ENCODE results near the gene KLF2. TPM values are rescaled to one million over a fixed set of nuclear protein-coding genes. Genes with fewer than 3 reads are reported as not detected.

The KLF2 gene
- total RNA-seq, 2 donors from 2014 or later: 13.2 to 42.2 TPM

DNA sequence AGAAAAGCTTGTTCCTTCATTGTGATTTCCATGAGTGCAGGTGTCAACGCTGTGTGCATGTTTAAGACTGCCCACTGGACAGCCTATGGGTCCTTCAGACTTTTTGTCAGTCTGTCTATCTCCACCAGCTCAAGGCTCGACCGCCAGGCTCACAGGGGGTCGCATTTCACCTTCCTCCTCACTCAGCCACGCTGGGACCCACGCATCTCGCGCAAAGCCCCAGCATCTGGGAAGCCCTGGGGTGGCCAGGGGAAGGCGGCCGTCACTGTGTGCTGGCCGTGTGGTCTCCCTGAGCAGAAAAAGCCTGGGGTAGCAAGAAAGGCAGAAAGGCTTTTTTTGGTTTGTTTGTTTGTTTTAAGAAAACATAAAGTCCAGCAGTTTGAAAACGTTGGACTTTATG lies 48.5 kb downstream of the KLF2 start:
- Histone ChIP-seq H3K4me3 (no peak overlapping the region), H3K27ac (no peak overlapping the region), H3K9me3 (no peaks in the 10 kb centered on the region), H3K36me3 (replicated peaks in 1 of 2; ENCODE audit: insufficient read depth in 1 of 2, low read depth in 2 of 2) (peaks cover 0 to 5% of the 10 kb centered on the region in 2 donors), H3K4me1 (no peaks in the 10 kb centered on the region), H3K27me3 (no peaks in the 10 kb centered on the region)
- WGBS, 2 donors: 86 to 87% methylated on average over 11 to 12 of the region's 12 CpGs
- no peak for DNase-seq
- TF ChIP-seq POLR2A (IDR thresholded peaks at IDR 0.05): no peak
- TF ChIP-seq, protein P1, sequence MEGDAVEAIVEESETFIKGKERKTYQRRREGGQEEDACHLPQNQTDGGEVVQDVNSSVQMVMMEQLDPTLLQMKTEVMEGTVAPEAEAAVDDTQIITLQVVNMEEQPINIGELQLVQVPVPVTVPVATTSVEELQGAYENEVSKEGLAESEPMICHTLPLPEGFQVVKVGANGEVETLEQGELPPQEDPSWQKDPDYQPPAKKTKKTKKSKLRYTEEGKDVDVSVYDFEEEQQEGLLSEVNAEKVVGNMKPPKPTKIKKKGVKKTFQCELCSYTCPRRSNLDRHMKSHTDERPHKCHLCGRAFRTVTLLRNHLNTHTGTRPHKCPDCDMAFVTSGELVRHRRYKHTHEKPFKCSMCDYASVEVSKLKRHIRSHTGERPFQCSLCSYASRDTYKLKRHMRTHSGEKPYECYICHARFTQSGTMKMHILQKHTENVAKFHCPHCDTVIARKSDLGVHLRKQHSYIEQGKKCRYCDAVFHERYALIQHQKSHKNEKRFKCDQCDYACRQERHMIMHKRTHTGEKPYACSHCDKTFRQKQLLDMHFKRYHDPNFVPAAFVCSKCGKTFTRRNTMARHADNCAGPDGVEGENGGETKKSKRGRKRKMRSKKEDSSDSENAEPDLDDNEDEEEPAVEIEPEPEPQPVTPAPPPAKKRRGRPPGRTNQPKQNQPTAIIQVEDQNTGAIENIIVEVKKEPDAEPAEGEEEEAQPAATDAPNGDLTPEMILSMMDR (IDR thresholded peaks at IDR 0.05): no peak
- intact Hi-C loops (cut with DNase I): no loop called here
- ATAC-seq: no peak

DNA sequence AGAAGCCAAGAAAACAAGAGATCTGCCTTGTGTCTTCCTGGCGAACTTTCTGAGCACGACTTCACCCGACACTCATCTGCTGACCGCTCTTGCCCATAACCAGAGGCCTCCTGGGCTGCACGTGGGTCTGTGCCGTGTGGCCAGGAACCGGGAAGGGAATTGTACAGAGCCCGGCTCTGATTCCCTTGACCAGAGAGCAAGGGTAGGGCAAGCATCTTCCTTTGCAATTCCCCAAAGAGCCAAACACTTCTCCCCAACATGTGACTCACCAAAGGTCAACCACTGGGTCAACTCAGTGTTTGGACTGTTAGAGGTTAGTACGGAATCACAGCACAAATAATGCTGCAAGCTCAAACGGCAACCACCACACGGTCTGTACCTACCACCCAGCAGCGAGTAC lies 48.9 kb downstream of the KLF2 start:
- peaks cover 0 to 5% of the 10 kb centered on the region in 2 donors for H3K36me3 ChIP-seq (replicated peaks in 1 of 2; ENCODE audit: insufficient read depth in 1 of 2, low read depth in 2 of 2)
- ATAC-seq: peak; percentile 22
- no peak overlapping the region for H3K27ac ChIP-seq
- H3K27me3 ChIP-seq: no peaks in the 10 kb centered on the region
- H3K4me3 ChIP-seq: no peak overlapping the region
- no peaks in the 10 kb centered on the region for H3K9me3 ChIP-seq
- 83 to 85% methylated on average over 11 to 12 of the region's 12 CpGs for WGBS, 2 donors
- no peaks in the 10 kb centered on the region for H3K4me1 ChIP-seq
- peak in 2 of 4 donors; percentile 35 to 55 for DNase-seq
- TF ChIP-seq, protein P1 (IDR thresholded peaks at IDR 0.05): no peak
- no peak for TF ChIP-seq POLR2A (IDR thresholded peaks at IDR 0.05)
- intact Hi-C loops (cut with DNase I): no loop called here

GRCh38 chr19:16373989-16374388 lies 49.4 kb downstream of the KLF2 start:
- whole genome bisulfite sequencing, 2 donors: 77 to 78% methylated on average over 7 to 8 of the region's 8 CpGs
- H3K4me1 ChIP-seq: no peaks in the 10 kb centered on the region
- H3K4me3 ChIP-seq: no peak overlapping the region
- no peaks in the 10 kb centered on the region for H3K27me3 ChIP-seq
- H3K9me3 ChIP-seq: no peaks in the 10 kb centered on the region
- H3K27ac ChIP-seq: no peak overlapping the region
- intact Hi-C loops (cut with DNase I): no loop called here
- TF ChIP-seq POLR2A (IDR thresholded peaks at IDR 0.05): no peak
- TF ChIP-seq, protein P1 (IDR thresholded peaks at IDR 0.05): no peak
- no peak for DNase-seq
- peaks cover 0 to 5% of the 10 kb centered on the region in 2 donors for H3K36me3 ChIP-seq (replicated peaks in 1 of 2; ENCODE audit: insufficient read depth in 1 of 2, low read depth in 2 of 2)
- ATAC-seq: no peak

DNA sequence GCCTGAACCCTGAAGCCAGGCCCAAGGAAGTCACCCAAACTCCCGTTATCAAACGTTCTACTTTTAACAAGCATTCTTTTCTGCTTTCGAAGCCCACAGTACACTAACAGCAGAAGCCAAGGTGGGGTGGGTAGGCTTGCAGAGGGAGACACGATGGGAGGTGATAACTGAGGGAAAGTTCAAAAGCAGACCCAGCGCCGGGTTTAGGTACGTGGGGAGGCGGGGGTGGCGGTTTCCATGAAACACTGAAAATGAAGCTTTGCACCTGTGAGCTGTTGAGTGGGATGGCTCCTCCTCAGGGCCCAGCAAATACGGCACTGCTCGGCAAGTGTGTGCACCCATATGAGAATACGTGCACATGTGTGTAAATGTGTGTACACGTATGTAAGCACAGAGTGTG lies 49.8 kb downstream of the KLF2 start:
- DNase-seq (no peak), ATAC-seq (no peak)
- H3K27ac ChIP-seq: no peak overlapping the region
- 89 to 91% methylated on average over 13 of the region's 13 CpGs for WGBS, 2 donors
- intact Hi-C loops (cut with DNase I): no loop called here
- H3K27me3 ChIP-seq: no peaks in the 10 kb centered on the region
- H3K4me3 ChIP-seq: no peak overlapping the region
- TF ChIP-seq POLR2A (IDR thresholded peaks at IDR 0.05): no peak
- TF ChIP-seq, protein P1 (IDR thresholded peaks at IDR 0.05): no peak
- H3K36me3 ChIP-seq (replicated peaks in 1 of 2; ENCODE audit: insufficient read depth in 1 of 2, low read depth in 2 of 2): peaks cover 0 to 5% of the 10 kb centered on the region in 2 donors
- H3K4me1 ChIP-seq: no peaks in the 10 kb centered on the region
- no peaks in the 10 kb centered on the region for H3K9me3 ChIP-seq

DNA sequence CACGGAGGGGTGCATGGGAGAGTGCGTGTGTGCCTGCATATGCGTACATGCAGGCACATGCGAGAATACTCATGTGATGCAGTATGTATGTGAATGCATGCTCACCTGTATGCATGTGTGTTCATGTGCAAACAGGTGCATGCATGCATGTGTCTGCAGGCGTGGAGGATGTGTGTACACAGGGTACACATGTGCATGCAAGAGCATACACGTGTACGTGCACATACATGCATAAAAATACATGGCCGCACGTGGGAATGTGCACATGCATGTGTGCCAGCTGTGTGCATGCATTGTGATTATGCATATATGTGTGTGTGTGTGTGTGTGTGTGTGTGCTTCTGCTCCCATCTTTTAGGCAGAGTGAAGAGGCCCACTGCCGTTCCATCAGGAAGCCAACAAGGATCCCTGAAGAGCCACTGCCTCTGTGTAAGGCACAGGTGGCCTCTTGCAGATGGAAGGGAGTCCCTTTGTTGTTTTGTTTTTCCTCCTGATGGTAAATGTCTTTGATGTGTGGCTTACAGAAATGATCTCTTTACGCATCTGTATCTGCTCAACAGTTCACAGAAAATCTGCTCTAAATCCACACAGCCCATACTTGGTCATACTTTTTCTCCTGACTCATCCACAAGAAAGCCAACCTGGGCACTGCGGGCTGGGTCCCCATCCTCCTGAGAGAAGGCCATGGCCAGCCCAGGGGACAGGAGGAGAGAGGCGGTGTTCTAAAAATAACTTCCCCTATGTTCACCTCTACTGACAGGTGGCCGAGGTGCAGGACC lies 50.7 kb downstream of the KLF2 start:
- no peaks in the 10 kb centered on the region for H3K27me3 ChIP-seq
- H3K4me3 ChIP-seq: no peak overlapping the region
- no peaks in the 10 kb centered on the region for H3K9me3 ChIP-seq
- no peak for TF ChIP-seq POLR2A (IDR thresholded peaks at IDR 0.05)
- TF ChIP-seq, protein P1 (IDR thresholded peaks at IDR 0.05): no peak
- WGBS, 2 donors: 92 to 97% methylated on average over 13 to 14 of the region's 14 CpGs
- H3K4me1 ChIP-seq: no peaks in the 10 kb centered on the region
- H3K36me3 ChIP-seq (replicated peaks in 1 of 2; ENCODE audit: insufficient read depth in 1 of 2, low read depth in 2 of 2): peaks cover 0 to 5% of the 10 kb centered on the region in 2 donors
- no peak for ATAC-seq
- intact Hi-C loops (cut with DNase I): no loop called here
- no peak for DNase-seq
- H3K27ac ChIP-seq: no peak overlapping the region

Data from body of pancreas (tissue), 4 donors.